Mucosa of rectum (tissue), 2 donors: ENCODE measurements around the gene SFRP5.

Source experiments
- H3K27ac ChIP-seq, 2 donors: one replicate each; pipeline ENCODE4 v1.7.0; 2013; ENCODE audit warnings: inconsistent platforms in 2 of 2, low read depth in 2 of 2, low read length in 2 of 2
- H3K27me3 ChIP-seq, 2 donors: one replicate each; pipeline ENCODE4 v1.7.0; 2013; ENCODE audit warnings: low read length in 2 of 2; ENCODE audit not compliant: control insufficient read depth in 2 of 2, insufficient read depth in 2 of 2
- H3K36me3 ChIP-seq, 2 donors: one replicate each; pipeline ENCODE4 v1.7.0; 2013; ENCODE audit warnings: low read length in 2 of 2; ENCODE audit not compliant: control insufficient read depth in 2 of 2, insufficient read depth in 2 of 2
- H3K4me1 ChIP-seq, 2 donors: one replicate each; pipeline ENCODE4 v1.7.0; 2013; ENCODE audit warnings: low read length in 2 of 2, mild to moderate bottlenecking in 1 of 2; ENCODE audit not compliant: control insufficient read depth in 2 of 2, insufficient read depth in 2 of 2
- H3K4me3 ChIP-seq, 2 donors: one replicate each; pipeline ENCODE4 v1.7.0; 2013; ENCODE audit warnings: low read length in 2 of 2
- H3K9ac ChIP-seq, 2 donors: one replicate each; pipeline ENCODE4 v1.7.0; 2013; ENCODE audit warnings: low read length in 2 of 2, low read depth in 1 of 2, mild to moderate bottlenecking in 1 of 2
- H3K9me3 ChIP-seq, 2 donors: one replicate each; pipeline ENCODE4 v1.7.0; 2013; ENCODE audit warnings: low read length in 2 of 2; ENCODE audit not compliant: control insufficient read depth in 2 of 2
- donor health status: healthy.
- donor health status: Normal muscosa, but diverticular disease.

SFRP5 gene

GRCh38 chr10:97755718-97756117, 16.1 kb downstream of the SFRP5 start:
- Histone ChIP-seq H3K27me3 (no peaks in the 10 kb centered on the region), H3K4me3 (no peak overlapping the region), H3K4me1 (no peaks in the 10 kb centered on the region), H3K27ac (no peak overlapping the region), H3K9me3 (no peaks in the 10 kb centered on the region), H3K9ac (no peak overlapping the region), H3K36me3 (peaks cover 77 to 81% of the 10 kb centered on the region in 2 donors)

- no peaks in the 10 kb centered on the region for H3K9me3 ChIP-seq
- no peak overlapping the region for H3K9ac ChIP-seq
- no peak overlapping the region for H3K4me3 ChIP-seq
- H3K27ac ChIP-seq: no peak overlapping the region
- no peaks in the 10 kb centered on the region for H3K27me3 ChIP-seq
- H3K4me1 ChIP-seq: no peaks in the 10 kb centered on the region
- H3K36me3 ChIP-seq: peaks cover 78 to 80% of the 10 kb centered on the region in 2 donors
Measured at GRCh38 chr10:97754726-97755125, 17.1 kb downstream of the SFRP5 start.

- H3K36me3 ChIP-seq: peaks cover 86 to 87% of the 10 kb centered on the region in 2 donors
- no peaks in the 10 kb centered on the region for H3K9me3 ChIP-seq
- no peaks in the 10 kb centered on the region for H3K4me1 ChIP-seq
- no peak overlapping the region for H3K4me3 ChIP-seq
- no peak overlapping the region for H3K9ac ChIP-seq
- H3K27me3 ChIP-seq: no peaks in the 10 kb centered on the region
- no peak overlapping the region for H3K27ac ChIP-seq
Measured at GRCh38 chr10:97752956-97753355, 18.8 kb downstream of the SFRP5 start.

- Histone ChIP-seq H3K9ac (no peak overlapping the region), H3K36me3 (peaks cover 65 to 81% of the 10 kb centered on the region in 2 donors), H3K4me1 (no peaks in the 10 kb centered on the region), H3K9me3 (no peaks in the 10 kb centered on the region), H3K4me3 (no peak overlapping the region), H3K27me3 (no peaks in the 10 kb centered on the region), H3K27ac (no peak overlapping the region)
Measured at GRCh38 chr10:97748116-97748515, 23.7 kb downstream of the SFRP5 start.

GRCh38 chr10:97747573-97747972, 24.2 kb downstream of the SFRP5 start:
- Histone ChIP-seq H3K4me1 (no peaks in the 10 kb centered on the region), H3K4me3 (no peak overlapping the region), H3K27me3 (no peaks in the 10 kb centered on the region), H3K9me3 (no peaks in the 10 kb centered on the region), H3K36me3 (peaks cover 65 to 79% of the 10 kb centered on the region in 2 donors), H3K9ac (no peak overlapping the region), H3K27ac (no peak overlapping the region)

GRCh38 chr10:97744405-97745035, 27.3 kb downstream of the SFRP5 start:
- Histone ChIP-seq H3K36me3 (peaks cover 51 to 71% of the 10 kb centered on the region in 2 donors), H3K27me3 (no peaks in the 10 kb centered on the region), H3K27ac (no peak overlapping the region), H3K9me3 (no peaks in the 10 kb centered on the region), H3K4me3 (no peak overlapping the region), H3K4me1 (no peaks in the 10 kb centered on the region), H3K9ac (no peak overlapping the region)

GRCh38 chr10:97743169-97743943, 28.4 kb downstream of the SFRP5 start:
- H3K27ac ChIP-seq: no peak overlapping the region
- no peak overlapping the region for H3K9ac ChIP-seq
- no peaks in the 10 kb centered on the region for H3K27me3 ChIP-seq
- no peaks in the 10 kb centered on the region for H3K9me3 ChIP-seq
- peaks cover 4% of the 10 kb centered on the region in 2 donors for H3K4me1 ChIP-seq
- peaks cover 47 to 67% of the 10 kb centered on the region in 2 donors for H3K36me3 ChIP-seq
- no peak overlapping the region for H3K4me3 ChIP-seq

GRCh38 chr10:97740613-97741012, 31.2 kb downstream of the SFRP5 start:
- Histone ChIP-seq H3K27ac (no peak overlapping the region), H3K9ac (no peak overlapping the region), H3K4me3 (no peak overlapping the region), H3K36me3 (peaks cover 35 to 50% of the 10 kb centered on the region in 2 donors), H3K9me3 (no peaks in the 10 kb centered on the region), H3K27me3 (no peaks in the 10 kb centered on the region), H3K4me1 (peaks cover 14 to 15% of the 10 kb centered on the region in 2 donors)

- Histone ChIP-seq H3K9me3 (no peaks in the 10 kb centered on the region), H3K36me3 (peaks cover 26 to 33% of the 10 kb centered on the region in 2 donors), H3K9ac (no peak overlapping the region), H3K4me1 (peaks cover 14 to 15% of the 10 kb centered on the region in 2 donors), H3K27ac (no peak overlapping the region), H3K4me3 (peak overlapping the region; percentile 79 to 85), H3K27me3 (no peaks in the 10 kb centered on the region)
Measured at GRCh38 chr10:97738616-97739015, 33.2 kb downstream of the SFRP5 start.

- peak overlapping the region; percentile 97 to 98 for H3K27ac ChIP-seq
- H3K4me1 ChIP-seq: peaks cover 14 to 15% of the 10 kb centered on the region in 2 donors
- peak overlapping the region; percentile 79 to 85 for H3K4me3 ChIP-seq
- peak overlapping the region; percentile 94 to 97 for H3K9ac ChIP-seq
- no peaks in the 10 kb centered on the region for H3K27me3 ChIP-seq
- H3K9me3 ChIP-seq: no peaks in the 10 kb centered on the region
- H3K36me3 ChIP-seq: peaks cover 18 to 26% of the 10 kb centered on the region in 2 donors
Measured at GRCh38 chr10:97737770-97738265, 34.0 kb downstream of the SFRP5 start.
